Omental fat pad (tissue), 4 donors: ENCODE results near the gene ARHGEF16. TPM values are rescaled to one million over a fixed set of nuclear protein-coding genes. Genes with fewer than 3 reads are reported as not detected.

Source experiments
- ATAC-seq: fragments of 150-250 bp; one replicate; pipeline ENCODE4 v1.9.1; 2016; ENCODE audit warnings: mild to moderate bottlenecking, moderate library complexity; ENCODE audit not compliant: low FRiP score
- DNase-seq: peaks from one replicate; pipeline ENCODE4 v3.0.0-alpha.2; 2019; ENCODE audit warnings: low spot score
- CTCF ChIP-seq, 3 donors: fragments of 450-650 bp; IDR thresholded peaks; one replicate each; pipeline ENCODE4 v1.5.1; 2016 to 2017; ENCODE audit warnings: antibody characterized with exemption in 3 of 3, mild to moderate bottlenecking in 3 of 3, moderate library complexity in 2 of 3
- total RNA-seq, 4 donors: library from RNA; depleted of rRNA; stranded (reverse); fragments of >200 nt; gene quantifications; one replicate each; pipeline ENCODE4 v1.1.0, GENCODE V29; 2016

The ARHGEF16 gene
- total RNA-seq, 4 donors from 2014 or later, result 0.36 to 3.2 (median 1.9) TPM

DNA sequence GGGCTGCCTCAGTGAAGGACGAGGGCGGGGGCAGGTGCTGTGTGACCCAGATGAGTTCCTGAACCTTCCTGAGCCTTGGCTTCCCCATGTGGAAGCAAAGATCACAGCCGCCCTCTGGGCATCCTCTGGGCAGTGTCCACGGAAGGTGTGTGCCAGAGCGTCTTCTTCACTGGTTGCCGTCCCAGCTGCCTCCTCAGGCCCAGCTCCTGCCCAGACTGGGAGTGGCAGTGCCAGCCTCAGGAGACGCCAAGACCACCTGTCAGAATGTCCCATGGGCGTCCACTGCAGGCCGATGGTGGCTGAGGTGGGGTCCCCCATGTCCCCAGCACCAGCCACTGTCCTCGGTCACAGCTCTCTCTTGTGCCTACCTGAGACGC is 10.2 kb downstream of the ARHGEF16 start:
- no peak for DNase-seq
- ATAC-seq, result no peak
- TF ChIP-seq CTCF (IDR thresholded peaks at IDR 0.05), result no peak

DNA sequence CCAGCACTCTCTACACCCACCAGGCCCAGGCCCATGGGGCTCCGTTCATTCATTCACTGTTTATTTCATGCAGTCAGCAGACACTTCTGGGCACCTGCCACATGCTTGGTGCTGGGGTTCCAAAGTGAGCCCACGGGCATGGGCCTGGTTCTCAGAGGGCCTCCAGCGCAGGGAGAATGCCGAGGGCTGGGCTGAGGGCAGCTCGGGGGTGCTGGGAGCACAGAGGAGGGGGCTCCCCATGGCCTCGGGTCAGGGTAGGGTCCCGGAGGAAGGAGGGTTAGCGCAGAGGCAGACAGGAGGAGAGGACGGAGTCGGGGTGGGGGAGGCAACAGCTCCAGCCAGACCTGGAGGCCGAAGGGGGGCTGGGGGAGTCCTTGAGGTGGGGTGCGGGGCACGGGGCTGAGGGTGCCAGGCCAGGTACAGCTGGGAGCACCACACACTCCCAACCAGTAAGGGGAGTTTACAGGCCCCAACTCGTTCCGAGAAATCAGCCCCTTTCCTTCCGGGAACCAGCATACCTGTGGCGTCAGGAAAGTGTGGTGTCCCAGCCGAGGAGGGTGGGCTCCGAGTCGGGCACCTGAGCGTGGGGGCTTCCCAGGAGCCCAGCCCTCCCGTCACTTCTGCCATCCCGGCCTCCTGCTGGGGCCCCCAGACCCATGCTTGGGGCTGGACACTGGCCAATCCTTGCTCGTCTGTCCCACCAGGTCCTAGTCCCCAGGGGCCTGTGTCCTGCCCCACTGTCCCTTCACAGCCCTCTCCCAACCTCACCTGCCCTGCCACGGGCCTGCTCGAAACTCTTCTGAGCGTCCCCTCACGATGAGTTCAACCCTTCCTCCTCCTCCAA is 10.8 kb downstream of the ARHGEF16 start:
- no peak for TF ChIP-seq CTCF (IDR thresholded peaks at IDR 0.05)
- DNase-seq (no peak), ATAC-seq (no peak)

- DNase-seq, result no peak
- TF ChIP-seq CTCF (IDR thresholded peaks at IDR 0.05), result no peak
- no peak for ATAC-seq
These were observed 11.5 kb downstream of the ARHGEF16 start for GRCh38 chr1:3465935-3466321.

GRCh38 chr1:3466366-3467075 is 12.1 kb downstream of the ARHGEF16 start:
- no peak for TF ChIP-seq CTCF (IDR thresholded peaks at IDR 0.05)
- DNase-seq (no peak), ATAC-seq (no peak)

DNA sequence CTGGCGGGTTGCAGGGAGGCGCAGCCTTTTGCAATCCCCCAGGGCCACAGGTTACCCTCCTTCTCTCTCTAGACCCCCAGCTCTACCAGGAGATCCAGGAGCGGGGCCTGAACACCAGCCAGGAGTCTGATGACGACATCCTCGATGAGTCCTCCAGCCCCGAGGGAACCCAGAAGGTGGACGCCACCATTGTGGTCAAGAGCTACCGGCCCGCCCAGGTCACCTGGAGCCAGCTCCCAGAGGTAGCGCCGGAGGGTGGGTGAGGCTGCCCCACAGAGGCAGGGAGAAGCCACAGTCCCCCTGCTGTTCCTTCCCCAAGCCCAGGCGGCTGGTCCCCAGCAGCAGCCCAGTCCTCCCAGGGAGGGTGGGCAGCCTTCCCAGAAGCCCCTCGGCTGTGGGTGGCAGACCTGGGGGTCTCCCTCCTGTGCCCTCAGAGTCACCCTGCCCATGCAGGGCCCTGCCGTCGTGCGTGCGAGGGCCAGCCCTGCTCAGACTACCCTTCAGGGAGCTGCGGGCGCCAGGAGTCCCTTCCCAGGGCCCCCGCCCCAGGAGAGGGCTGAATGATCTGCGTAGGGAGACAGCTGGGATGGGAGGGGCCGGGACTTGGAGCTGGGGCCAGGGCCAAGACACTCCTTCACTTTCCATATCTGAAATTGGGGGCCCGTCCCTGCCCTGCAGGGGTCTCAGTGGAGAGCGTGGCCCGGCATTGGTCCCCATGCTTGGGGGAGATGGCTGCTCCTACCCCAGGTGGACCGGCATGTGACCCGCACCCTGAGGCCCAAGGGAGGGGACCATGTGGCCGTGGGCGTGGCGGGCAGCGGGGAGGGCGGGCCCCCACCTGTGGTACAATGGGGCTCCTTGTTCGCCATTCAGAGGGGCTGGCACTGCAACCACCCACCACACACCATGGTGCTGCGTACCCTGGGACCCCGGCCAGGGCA is 12.9 kb downstream of the ARHGEF16 start:
- ATAC-seq, result no peak
- DNase-seq, result no peak
- no peak for TF ChIP-seq CTCF (IDR thresholded peaks at IDR 0.05)

GRCh38 chr1:3468236-3469103 is 14.0 kb downstream of the ARHGEF16 start:
- ATAC-seq, result no peak
- TF ChIP-seq CTCF (IDR thresholded peaks at IDR 0.05), result no peak
- no peak for DNase-seq
